ENCODE results near the gene CSNK2A2. TPM values are rescaled to one million over a fixed set of nuclear protein-coding genes. Genes with fewer than 3 reads are reported as not detected.

CSNK2A2 gene
- total RNA-seq, 2 experiments from 2014 or later = 49.0 to 51.0 TPM

- H3K27ac ChIP-seq (ENCODE audit: low read depth in 1 of 2, low read length in 2 of 2) = no peak overlapping the region
- no peak overlapping the region for H3K4me3 ChIP-seq (ENCODE audit: low read length)
- H3K27me3 ChIP-seq (ENCODE audit: control insufficient read depth in 1 of 2, insufficient read depth in 2 of 2, low read length in 2 of 2) = no peaks in the 10 kb centered on the region
- Mint-ChIP-seq H3K9me3 (no peaks in the 10 kb centered on the region), H3K27me3 (no peaks in the 10 kb centered on the region), H3K27ac (peak overlapping the region; percentile 47), H3K4me3 (peak overlapping the region; percentile 90), H3K36me3 (ENCODE audit: low read depth) (peaks cover 72% of the 10 kb centered on the region), H3K4me1 (ENCODE audit: low read depth) (peaks cover 78% of the 10 kb centered on the region)
- no peak for ATAC-seq (ENCODE audit: poor library complexity)
- H3K36me3 ChIP-seq (ENCODE audit: insufficient read depth, low read length) = peaks cover 45% of the 10 kb centered on the region
- TF ChIP-seq CTCF (IDR thresholded peaks at IDR 0.05) = no peak
- no peak for DNase-seq
- CTCF ChIA-PET = no interaction called here
- H3K9me3 ChIP-seq (ENCODE audit: control insufficient read depth in 1 of 2, insufficient read depth in 1 of 2, low read length in 2 of 2) = no peaks in the 10 kb centered on the region
- intact Hi-C loops (cut with DNase I, micrococcal nuclease) = loop anchor here (2.0 to 10.0 kb wide), 8 partner anchors 68 to 1743 kb away; partner anchors contain the start of genes CFAP20 (in 1 of the 2), GINS3 (in 1 of the 2), KATNB1 (in 1 of the 2) and MMP15 (in 1 of the 2)
- POLR2A ChIA-PET = no interaction called here
- H3K4me1 ChIP-seq (ENCODE audit: insufficient read depth, low read length) = peaks cover 19% of the 10 kb centered on the region
Measured at GRCh38 chr16:58195344-58195743, 2.6 kb downstream of the CSNK2A2 start.

- H3K4me1 Mint-ChIP-seq (ENCODE audit: low read depth) = peaks cover 78% of the 10 kb centered on the region
- no peaks in the 10 kb centered on the region for H3K9me3 Mint-ChIP-seq
Measured at GRCh38 chr16:58194790-58195189, 3.1 kb downstream of the CSNK2A2 start.

GRCh38 chr16:58187665-58188421 is 10.1 kb downstream of the CSNK2A2 start:
- no peaks in the 10 kb centered on the region for H3K4me1 ChIP-seq (ENCODE audit: insufficient read depth, low read length)
- H3K27me3 Mint-ChIP-seq = no peaks in the 10 kb centered on the region
- intact Hi-C loops (cut with DNase I, micrococcal nuclease) = no loop called here
- DNase-seq = no peak
- no peak for TF ChIP-seq CTCF (IDR thresholded peaks at IDR 0.05)
- H3K4me3 Mint-ChIP-seq = no peak overlapping the region
- H3K4me3 ChIP-seq (ENCODE audit: low read length) = no peak overlapping the region
- CTCF ChIA-PET = interaction anchor here (0.6 kb wide), 1 partner anchor 516 kb away, joined by 3 read pairs; no protein-coding TSS in a partner anchor
- no peaks in the 10 kb centered on the region for H3K9me3 ChIP-seq (ENCODE audit: control insufficient read depth in 1 of 2, insufficient read depth in 1 of 2, low read length in 2 of 2)
- POLR2A ChIA-PET = interaction anchor here (1.2 kb wide), 1 partner anchor 58 kb away, joined by 3 read pairs; the partner anchor contains the start of gene CFAP20
- H3K27ac ChIP-seq (ENCODE audit: low read depth in 1 of 2, low read length in 2 of 2) = no peak overlapping the region
- no peak overlapping the region for H3K27ac Mint-ChIP-seq
- no peak for ATAC-seq (ENCODE audit: poor library complexity)
- H3K4me1 Mint-ChIP-seq (ENCODE audit: low read depth) = peaks cover 32% of the 10 kb centered on the region
- no peaks in the 10 kb centered on the region for H3K9me3 Mint-ChIP-seq
- no peaks in the 10 kb centered on the region for H3K27me3 ChIP-seq (ENCODE audit: control insufficient read depth in 1 of 2, insufficient read depth in 2 of 2, low read length in 2 of 2)
- H3K36me3 Mint-ChIP-seq (ENCODE audit: low read depth) = peaks cover 96% of the 10 kb centered on the region
- peaks cover 78% of the 10 kb centered on the region for H3K36me3 ChIP-seq (ENCODE audit: insufficient read depth, low read length)

More at GRCh38 chr16:58194790-58195189, 3.1 kb downstream of the CSNK2A2 start:
- Mint-ChIP-seq H3K27me3 (no peaks in the 10 kb centered on the region), H3K27ac (peak overlapping the region; percentile 15), H3K4me3 (no peak overlapping the region), H3K36me3 (ENCODE audit: low read depth) (peaks cover 77% of the 10 kb centered on the region)
- Histone ChIP-seq H3K27me3 (ENCODE audit: control insufficient read depth in 1 of 2, insufficient read depth in 2 of 2, low read length in 2 of 2) (no peaks in the 10 kb centered on the region), H3K4me3 (ENCODE audit: low read length) (no peak overlapping the region), H3K9me3 (ENCODE audit: control insufficient read depth in 1 of 2, insufficient read depth in 1 of 2, low read length in 2 of 2) (no peaks in the 10 kb centered on the region), H3K36me3 (ENCODE audit: insufficient read depth, low read length) (peaks cover 45% of the 10 kb centered on the region), H3K4me1 (ENCODE audit: insufficient read depth, low read length) (peaks cover 19% of the 10 kb centered on the region), H3K27ac (ENCODE audit: low read depth in 1 of 2, low read length in 2 of 2) (no peak overlapping the region)
- CTCF ChIA-PET = no interaction called here
- DNase-seq = no peak
- POLR2A ChIA-PET = interaction anchor here (0.7 kb wide), 1 partner anchor 10 kb away, joined by 3 read pairs; no protein-coding TSS in a partner anchor
- intact Hi-C loops (cut with DNase I, micrococcal nuclease) = loop anchor here (2.0 to 10.0 kb wide), 8 partner anchors 67 to 1742 kb away; partner anchors contain the start of genes CFAP20 (in 1 of the 2), GINS3 (in 1 of the 2), KATNB1 (in 1 of the 2) and MMP15 (in 1 of the 2)
- TF ChIP-seq CTCF (IDR thresholded peaks at IDR 0.05) = no peak
- ATAC-seq (ENCODE audit: poor library complexity) = no peak
